Ishikawa (cell line): ENCODE measurements around the gene POLR1D.
A peak's percentile ranks its signal among the peaks of the same experiment; 100 is the strongest.

Experiments used
- CEBPB ChIP-seq: IDR thresholded peaks from 2 replicates; pipeline ENCODE4 v1.6.1; 2012
- CREB1 ChIP-seq: IDR thresholded peaks from 2 replicates; pipeline ENCODE4 v1.6.1; 2012; ENCODE audit warnings: low read depth
- EGR1 ChIP-seq: IDR thresholded peaks from 2 replicates; pipeline ENCODE4 v1.6.1; 2012
- EP300 ChIP-seq: IDR thresholded peaks from 2 replicates; pipeline ENCODE4 v1.6.1; 2012; ENCODE audit warnings: borderline replicate concordance
- FOXM1 ChIP-seq: IDR thresholded peaks from 2 replicates; pipeline ENCODE4 v1.6.1; 2012; ENCODE audit warnings: low read depth, borderline replicate concordance
- MAX ChIP-seq: IDR thresholded peaks from 2 replicates; pipeline ENCODE4 v1.6.1; 2012
- NFIC ChIP-seq: IDR thresholded peaks from 2 replicates; pipeline ENCODE4 v1.6.1; 2012
- RAD21 ChIP-seq: IDR thresholded peaks from 2 replicates; pipeline ENCODE4 v1.6.1; 2012; ENCODE audit warnings: low read depth
- REST ChIP-seq: IDR thresholded peaks from 2 replicates; pipeline ENCODE4 v1.6.1; 2012; ENCODE audit warnings: low read depth, mild to moderate bottlenecking
- TAF1 ChIP-seq: IDR thresholded peaks from 2 replicates; pipeline ENCODE4 v1.6.1; 2012; ENCODE audit warnings: low read depth, mild to moderate bottlenecking
- TCF12 ChIP-seq: IDR thresholded peaks from 2 replicates; pipeline ENCODE4 v1.6.1; 2012; ENCODE audit warnings: low read depth
- TEAD4 ChIP-seq: IDR thresholded peaks from 2 replicates; pipeline ENCODE4 v1.6.1; 2012
- YY1 ChIP-seq: IDR thresholded peaks from 2 replicates; pipeline ENCODE4 v1.6.1; 2012; ENCODE audit warnings: low read depth
- ZBTB7A ChIP-seq: IDR thresholded peaks from 2 replicates; pipeline ENCODE4 v1.6.1; 2012; ENCODE audit warnings: low read depth
- TF ChIP-seq, protein P1 (sequence below): IDR thresholded peaks from 2 replicates; pipeline ENCODE4 v1.6.1; 2012

POLR1D gene

DNA sequence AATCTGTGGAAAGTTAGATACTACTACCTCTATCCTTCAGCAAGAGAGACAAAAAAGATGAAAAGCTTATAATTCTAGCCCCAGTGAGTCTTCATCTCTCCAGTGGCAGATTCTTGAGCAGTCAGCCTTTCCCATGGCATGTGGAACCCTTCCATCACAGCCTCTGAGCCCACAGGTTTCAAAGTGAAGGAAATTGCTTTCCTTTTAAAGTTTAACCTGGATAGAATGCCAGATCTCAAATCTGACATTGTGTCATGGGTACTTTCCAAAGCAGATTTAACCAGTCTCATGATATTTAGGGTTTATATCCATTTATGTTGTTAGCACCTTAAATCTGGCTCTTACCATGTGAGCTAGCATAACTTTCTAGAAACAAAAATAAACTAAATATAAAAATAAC is 39.3 kb downstream of the POLR1D start:
- TF ChIP-seq RAD21 (no peak), CREB1 (no peak), ZBTB7A (no peak)

- TF ChIP-seq CREB1 (no peak), NFIC (no peak), RAD21 (no peak), ZBTB7A (no peak), EP300 (no peak), YY1 (no peak), FOXM1 (no peak), CEBPB (no peak), MAX (no peak), TEAD4 (no peak), EGR1 (no peak), TAF1 (no peak), TCF12 (no peak), REST (no peak)
- TF ChIP-seq, protein P1, sequence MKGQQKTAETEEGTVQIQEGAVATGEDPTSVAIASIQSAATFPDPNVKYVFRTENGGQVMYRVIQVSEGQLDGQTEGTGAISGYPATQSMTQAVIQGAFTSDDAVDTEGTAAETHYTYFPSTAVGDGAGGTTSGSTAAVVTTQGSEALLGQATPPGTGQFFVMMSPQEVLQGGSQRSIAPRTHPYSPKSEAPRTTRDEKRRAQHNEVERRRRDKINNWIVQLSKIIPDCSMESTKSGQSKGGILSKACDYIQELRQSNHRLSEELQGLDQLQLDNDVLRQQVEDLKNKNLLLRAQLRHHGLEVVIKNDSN, result no peak
These were observed 41.2 kb downstream of the POLR1D start for GRCh38 chr13:27662738-27663470.

GRCh38 chr13:27663947-27664346 is 42.3 kb downstream of the POLR1D start:
- TF ChIP-seq EGR1 (no peak), CEBPB (no peak), TCF12 (no peak), FOXM1 (no peak), ZBTB7A (no peak), CREB1 (no peak), NFIC (no peak), REST (no peak), MAX (no peak), YY1 (no peak), EP300 (no peak), RAD21 (no peak), TEAD4 (no peak), TAF1 (no peak)
- TF ChIP-seq, protein P1, result no peak

- TF ChIP-seq ZBTB7A (no peak), TEAD4 (no peak), NFIC (no peak), CEBPB (no peak), RAD21 (peak; percentile 16; the same call in 1 of the 2 replicates), EGR1 (no peak)
These were observed 43.6 kb downstream of the POLR1D start for GRCh38 chr13:27665333-27665732.

- TF ChIP-seq FOXM1 (no peak), RAD21 (no peak), TAF1 (no peak), TEAD4 (no peak), EGR1 (no peak), TCF12 (no peak), CEBPB (no peak), MAX (no peak), YY1 (no peak), REST (no peak), ZBTB7A (no peak), CREB1 (no peak), NFIC (no peak), EP300 (no peak)
- TF ChIP-seq, protein P1, result no peak
These were observed 44.1 kb downstream of the POLR1D start for GRCh38 chr13:27665761-27666160.
